Neuron (in vitro differentiated cells): ENCODE data around the gene IL31.

Experiments used
- H2AFZ ChIP-seq: one replicate; pipeline ENCODE4 v1.6.1; 2013; ENCODE audit warnings: low read depth, mild to moderate bottlenecking, inconsistent platforms, low read length, moderate library complexity
- H3K27me3 ChIP-seq: one replicate; pipeline ENCODE4 v1.6.1; 2013; ENCODE audit warnings: low read length; ENCODE audit not compliant: insufficient read depth
- H3K36me3 ChIP-seq: one replicate; pipeline ENCODE4 v1.6.1; 2013; ENCODE audit warnings: low read length; ENCODE audit not compliant: insufficient read depth
- H3K4me1 ChIP-seq: one replicate; pipeline ENCODE4 v1.6.1; 2013; ENCODE audit warnings: low read length; ENCODE audit not compliant: insufficient read depth
- H3K4me3 ChIP-seq: 2 replicates; pipeline ENCODE4 v1.5.1; 2013; ENCODE audit warnings: mild to moderate bottlenecking, low read length, moderate library complexity
- H3K9me3 ChIP-seq: one replicate; pipeline ENCODE4 v1.6.1; 2013; ENCODE audit warnings: low read length

Gene IL31

GRCh38 chr12:122159882-122160281 lies 14.1 kb downstream of the IL31 start:
- Histone ChIP-seq H3K4me1 (no peaks in the 10 kb centered on the region), H2AFZ (no peak overlapping the region), H3K36me3 (no peaks in the 10 kb centered on the region), H3K4me3 (no peak overlapping the region), H3K9me3 (no peaks in the 10 kb centered on the region), H3K27me3 (no peaks in the 10 kb centered on the region)

GRCh38 chr12:122158700-122159285 lies 15.2 kb downstream of the IL31 start:
- H3K4me1 ChIP-seq: no peaks in the 10 kb centered on the region
- no peaks in the 10 kb centered on the region for H3K27me3 ChIP-seq
- no peak overlapping the region for H2AFZ ChIP-seq
- H3K9me3 ChIP-seq: no peaks in the 10 kb centered on the region
- no peaks in the 10 kb centered on the region for H3K36me3 ChIP-seq
- no peak overlapping the region for H3K4me3 ChIP-seq

GRCh38 chr12:122155705-122156104 lies 18.3 kb downstream of the IL31 start:
- no peaks in the 10 kb centered on the region for H3K9me3 ChIP-seq
- no peaks in the 10 kb centered on the region for H3K27me3 ChIP-seq
- H3K4me3 ChIP-seq: no peak overlapping the region
- no peaks in the 10 kb centered on the region for H3K4me1 ChIP-seq
- no peak overlapping the region for H2AFZ ChIP-seq
- H3K36me3 ChIP-seq: no peaks in the 10 kb centered on the region

- H3K36me3 ChIP-seq: no peaks in the 10 kb centered on the region
- no peaks in the 10 kb centered on the region for H3K9me3 ChIP-seq
- no peaks in the 10 kb centered on the region for H3K27me3 ChIP-seq
- no peaks in the 10 kb centered on the region for H3K4me1 ChIP-seq
- H2AFZ ChIP-seq: no peak overlapping the region
- H3K4me3 ChIP-seq: no peak overlapping the region
Observed at GRCh38 chr12:122152754-122153153, 21.3 kb downstream of the IL31 start.

GRCh38 chr12:122150127-122150681 lies 23.8 kb downstream of the IL31 start:
- no peaks in the 10 kb centered on the region for H3K36me3 ChIP-seq
- H3K9me3 ChIP-seq: no peaks in the 10 kb centered on the region
- H3K4me1 ChIP-seq: no peaks in the 10 kb centered on the region
- H3K27me3 ChIP-seq: no peaks in the 10 kb centered on the region
- H3K4me3 ChIP-seq: no peak overlapping the region
- no peak overlapping the region for H2AFZ ChIP-seq

GRCh38 chr12:122148657-122149056 lies 25.4 kb downstream of the IL31 start:
- Histone ChIP-seq H3K4me3 (no peak overlapping the region), H3K36me3 (peaks cover 4% of the 10 kb centered on the region), H2AFZ (no peak overlapping the region), H3K9me3 (no peaks in the 10 kb centered on the region), H3K27me3 (no peaks in the 10 kb centered on the region), H3K4me1 (no peaks in the 10 kb centered on the region)

- H3K36me3 ChIP-seq: peaks cover 13% of the 10 kb centered on the region
- no peaks in the 10 kb centered on the region for H3K27me3 ChIP-seq
- H3K9me3 ChIP-seq: peaks cover 6% of the 10 kb centered on the region
- no peak overlapping the region for H3K4me3 ChIP-seq
- H3K4me1 ChIP-seq: no peaks in the 10 kb centered on the region
- H2AFZ ChIP-seq: no peak overlapping the region
Observed at GRCh38 chr12:122147514-122148290, 26.3 kb downstream of the IL31 start.

- Histone ChIP-seq H3K36me3 (peaks cover 31% of the 10 kb centered on the region), H3K4me1 (no peaks in the 10 kb centered on the region), H3K4me3 (no peak overlapping the region), H3K9me3 (peaks cover 20% of the 10 kb centered on the region), H2AFZ (no peak overlapping the region), H3K27me3 (no peaks in the 10 kb centered on the region)
Observed at GRCh38 chr12:122145505-122146330, 28.3 kb downstream of the IL31 start.

- Histone ChIP-seq H3K27me3 (no peaks in the 10 kb centered on the region), H2AFZ (no peak overlapping the region)
Observed at GRCh38 chr12:122144885-122145284, 29.1 kb downstream of the IL31 start.

GRCh38 chr12:122142857-122143256 lies 31.2 kb downstream of the IL31 start:
- no peaks in the 10 kb centered on the region for H3K27me3 ChIP-seq
- peaks cover 40% of the 10 kb centered on the region for H3K36me3 ChIP-seq
- no peak overlapping the region for H2AFZ ChIP-seq
- H3K4me3 ChIP-seq: no peak overlapping the region
- no peaks in the 10 kb centered on the region for H3K4me1 ChIP-seq
- H3K9me3 ChIP-seq: peaks cover 20% of the 10 kb centered on the region

More at GRCh38 chr12:122144885-122145284, 29.1 kb downstream of the IL31 start:
- peaks cover 34% of the 10 kb centered on the region for H3K36me3 ChIP-seq
- H3K4me1 ChIP-seq: no peaks in the 10 kb centered on the region
- H3K4me3 ChIP-seq: no peak overlapping the region
- peaks cover 20% of the 10 kb centered on the region for H3K9me3 ChIP-seq

GRCh38 chr12:122141911-122142725 lies 31.9 kb downstream of the IL31 start:
- H3K27me3 ChIP-seq: no peaks in the 10 kb centered on the region
- peaks cover 40% of the 10 kb centered on the region for H3K36me3 ChIP-seq
- H3K4me3 ChIP-seq: no peak overlapping the region
- no peaks in the 10 kb centered on the region for H3K4me1 ChIP-seq
- peaks cover 20% of the 10 kb centered on the region for H3K9me3 ChIP-seq
- no peak overlapping the region for H2AFZ ChIP-seq

GRCh38 chr12:122140467-122141257 lies 33.4 kb downstream of the IL31 start:
- peaks cover 41% of the 10 kb centered on the region for H3K36me3 ChIP-seq
- no peak overlapping the region for H2AFZ ChIP-seq
- no peak overlapping the region for H3K4me3 ChIP-seq
- H3K4me1 ChIP-seq: no peaks in the 10 kb centered on the region
- H3K9me3 ChIP-seq: peaks cover 20% of the 10 kb centered on the region
- no peaks in the 10 kb centered on the region for H3K27me3 ChIP-seq
